A673 (cell line): Measurements from ENCODE around the gene LRRC37A2.
"Not testable (repeated sequence)": the region's sequence is repeated elsewhere in the genome, so short reads cannot be mapped to it uniquely, and the experiment has no call there.

Experiments
- CTCF ChIP-seq: fragments of 300-800, 200-600 bp; sonication (generic); conservative IDR thresholded peaks from 2 replicates; pipeline ENCODE4 v1.5.1; 2017; ENCODE audit warnings: low read depth, mild to moderate bottlenecking, antibody characterized with exemption, low read length, moderate library complexity, mixed read lengths
- EZH2 ChIP-seq: fragments of 200-600 bp; sonication (generic); IDR thresholded peaks from 2 replicates; pipeline ENCODE4 v1.6.1; 2017; ENCODE audit warnings: borderline replicate concordance, low read depth, mild to moderate bottlenecking, mixed read lengths, antibody characterized with exemption, low read length; ENCODE audit not compliant: poor library complexity, severe bottlenecking

DNA sequence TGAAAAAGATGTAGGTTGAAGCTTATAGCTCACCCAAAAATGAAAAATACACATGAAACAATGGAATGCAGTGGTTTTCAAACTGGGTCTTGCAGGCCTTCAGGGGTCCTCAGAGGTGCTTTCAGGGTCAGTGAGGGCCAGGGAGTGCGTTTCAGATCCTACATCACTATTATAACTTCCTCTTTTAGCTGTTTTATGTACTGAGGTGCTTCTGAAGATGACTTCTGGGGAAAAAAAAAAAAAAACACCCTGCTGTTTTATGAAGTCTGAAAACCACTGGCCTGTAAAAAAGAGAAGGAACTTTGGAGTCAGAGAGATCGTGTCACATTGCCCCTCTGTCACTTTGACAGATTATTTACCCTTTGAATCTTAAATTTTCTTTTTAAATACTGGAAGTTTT lies 36.7 kb upstream of the LRRC37A2 start:
- not testable (repeated sequence) for TF ChIP-seq CTCF, EZH2
